Stimulated activated CD4-positive, alpha-beta T cell treated with anti-CD3 and anti-CD28 coated beads, Interleukin-12 subunit alpha, Interleukin-12 subunit beta, amount 100 ng/mL, for 4 hours (primary cell): Measurements from ENCODE around the gene FAM13C.
"Not testable (repeated sequence)": the region's sequence is repeated elsewhere in the genome, so short reads cannot be mapped to it uniquely, and the experiment has no call there.

Experiments
- DNase-seq: peaks from one replicate; pipeline ENCODE4 v3.0.0-alpha.2; 2020

FAM13C gene

GRCh38 chr10:59362144-59362958 is at the start of gene FAM13C:
Gene FAM13C (minus strand): TSS chr10:59362549. CDS start chr10:59362460, 89 bp downstream.
- DNase-seq: no peak

GRCh38 chr10:59405235-59405634 is 42.9 kb upstream of the FAM13C start:
- no peak for DNase-seq

- no peak for DNase-seq
Measured at GRCh38 chr10:59400214-59400613, 37.9 kb upstream of the FAM13C start.

- DNase-seq: not testable (repeated sequence)
Measured at GRCh38 chr10:59399329-59399728, 37.0 kb upstream of the FAM13C start.

- no peak for DNase-seq
Measured at GRCh38 chr10:59397961-59398360, 35.6 kb upstream of the FAM13C start.

GRCh38 chr10:59395984-59396383 is 33.6 kb upstream of the FAM13C start:
- DNase-seq: no peak

- DNase-seq: no peak
Measured at GRCh38 chr10:59393349-59393748, 31.0 kb upstream of the FAM13C start.

GRCh38 chr10:59391060-59391459 is 28.7 kb upstream of the FAM13C start:
- DNase-seq: no peak

- DNase-seq: no peak
Measured at GRCh38 chr10:59388671-59388976, 26.3 kb upstream of the FAM13C start.

GRCh38 chr10:59387951-59388670 is 25.8 kb upstream of the FAM13C start:
- no peak for DNase-seq

GRCh38 chr10:59384761-59385160 is 22.4 kb upstream of the FAM13C start:
- no peak for DNase-seq

- DNase-seq: no peak
Measured at GRCh38 chr10:59383908-59384307, 21.6 kb upstream of the FAM13C start.

GRCh38 chr10:59383436-59383835 is 21.1 kb upstream of the FAM13C start:
- no peak for DNase-seq

- no peak for DNase-seq
Measured at GRCh38 chr10:59382831-59383295, 20.5 kb upstream of the FAM13C start.

GRCh38 chr10:59381687-59382086 is 19.3 kb upstream of the FAM13C start:
- no peak for DNase-seq

GRCh38 chr10:59376846-59377245 is 14.5 kb upstream of the FAM13C start:
- DNase-seq: no peak

- no peak for DNase-seq
Measured at GRCh38 chr10:59375990-59376389, 13.6 kb upstream of the FAM13C start.

GRCh38 chr10:59374916-59375315 is 12.6 kb upstream of the FAM13C start:
- no peak for DNase-seq

- DNase-seq: no peak
Measured at GRCh38 chr10:59373071-59373470, 10.7 kb upstream of the FAM13C start.

GRCh38 chr10:59372543-59372942 is 10.2 kb upstream of the FAM13C start:
- no peak for DNase-seq

- no peak for DNase-seq
Measured at GRCh38 chr10:59366290-59366689, 3.9 kb upstream of the FAM13C start.

- no peak for DNase-seq
Measured at GRCh38 chr10:59363446-59363958, 1.2 kb upstream of the FAM13C start.

- no peak for DNase-seq
Measured at GRCh38 chr10:59362959-59363381, 621 bp upstream of the FAM13C start.

- no peak for DNase-seq
Measured at GRCh38 chr10:59361663-59362143, 646 bp downstream of the FAM13C start.
